Glomerular visceral epithelial cell (primary cell): ENCODE results near the gene CLCN6.

ENCODE experiments used
- DNase-seq: peaks from one replicate; pipeline ENCODE4 v3.0.0-alpha.2; 2016; ENCODE audit errors: extremely low spot score

The CLCN6 gene

GRCh38 chr1:11850156-11850555 is 44.2 kb downstream of the CLCN6 start:
- DNase-seq, result no peak

DNA sequence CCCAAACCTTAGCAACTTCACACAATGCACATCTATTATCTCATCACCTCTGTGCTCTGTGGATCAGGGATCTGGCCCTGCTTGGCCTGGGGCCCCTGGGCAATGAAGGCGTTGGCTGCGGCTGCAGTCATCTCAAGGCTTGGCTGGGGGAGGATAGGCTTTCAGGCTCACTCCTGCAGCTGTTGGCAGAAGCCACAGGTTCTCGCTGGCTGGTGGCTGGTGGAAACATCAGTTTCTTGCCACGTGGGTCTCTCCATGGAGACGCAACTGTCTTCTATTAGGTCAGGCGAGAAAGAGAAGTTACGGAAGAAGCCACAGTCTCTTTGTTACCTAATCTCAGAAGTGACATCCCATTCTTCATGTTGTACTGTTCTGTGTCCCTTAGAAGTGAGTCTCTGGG is 45.2 kb downstream of the CLCN6 start:
- no peak for DNase-seq

GRCh38 chr1:11854519-11854918 is 48.5 kb downstream of the CLCN6 start:
- DNase-seq, result no peak

DNA sequence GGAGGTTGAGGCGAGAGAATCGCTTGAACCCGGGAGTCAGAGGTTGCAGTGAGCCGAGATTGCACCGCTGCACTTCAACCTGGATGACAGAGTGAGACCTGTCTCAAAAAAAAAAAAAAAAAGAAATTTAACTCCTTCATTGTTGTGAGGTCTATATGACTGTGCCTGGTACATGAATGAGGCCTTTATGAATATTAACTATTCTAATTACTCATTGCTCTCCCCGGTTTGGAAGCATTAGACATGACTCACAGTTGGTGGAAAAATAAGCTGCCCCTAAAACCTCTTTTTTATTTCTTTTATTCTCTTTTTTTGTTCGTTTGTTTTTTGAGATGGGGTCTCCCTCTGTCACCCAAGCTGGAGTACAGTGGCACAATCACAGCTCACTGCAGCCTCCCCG is 49.4 kb downstream of the CLCN6 start:
- DNase-seq, result no peak

DNA sequence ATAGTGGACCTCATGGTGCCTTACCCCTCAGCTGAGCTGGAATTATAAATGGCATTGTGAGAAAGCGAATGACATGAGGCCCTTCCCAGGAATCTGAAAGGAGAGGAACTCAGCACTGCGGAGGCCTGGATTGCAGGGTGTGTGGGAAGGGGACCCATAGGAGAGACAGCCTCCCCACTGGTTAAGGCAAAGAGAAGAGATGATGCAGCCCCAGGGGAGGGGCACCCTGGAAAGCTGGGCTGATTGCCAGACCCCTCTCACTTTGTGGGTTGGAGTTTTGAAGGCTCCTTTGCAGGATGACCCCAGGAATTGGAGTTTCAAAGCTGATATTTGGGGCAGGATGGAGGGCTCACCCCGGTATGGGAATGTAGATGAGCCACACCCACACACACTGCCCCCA is 50.7 kb downstream of the CLCN6 start:
- DNase-seq, result no peak

GRCh38 chr1:11857164-11857851 is 51.3 kb downstream of the CLCN6 start:
- no peak for DNase-seq

DNA sequence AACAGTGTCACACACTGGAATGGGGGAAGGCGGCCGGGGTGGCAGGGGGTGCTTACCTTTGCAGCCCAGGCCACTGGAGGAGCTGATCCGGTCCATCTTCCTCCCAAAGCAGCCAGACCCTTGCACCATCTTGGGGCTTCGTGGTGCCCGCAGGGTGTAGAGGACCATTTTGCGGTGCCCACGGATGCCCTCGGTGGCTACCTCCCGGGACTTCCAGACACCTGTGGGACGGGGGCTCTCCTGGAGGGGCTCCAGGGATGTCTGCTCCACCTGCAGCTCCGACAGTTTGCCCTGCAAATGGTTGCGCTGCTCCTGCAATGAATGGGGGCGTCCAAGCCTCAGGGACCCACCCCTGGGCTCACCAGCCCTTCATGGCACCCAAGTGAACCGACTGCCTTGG is 52.2 kb downstream of the CLCN6 start:
- DNase-seq, result no peak

DNA sequence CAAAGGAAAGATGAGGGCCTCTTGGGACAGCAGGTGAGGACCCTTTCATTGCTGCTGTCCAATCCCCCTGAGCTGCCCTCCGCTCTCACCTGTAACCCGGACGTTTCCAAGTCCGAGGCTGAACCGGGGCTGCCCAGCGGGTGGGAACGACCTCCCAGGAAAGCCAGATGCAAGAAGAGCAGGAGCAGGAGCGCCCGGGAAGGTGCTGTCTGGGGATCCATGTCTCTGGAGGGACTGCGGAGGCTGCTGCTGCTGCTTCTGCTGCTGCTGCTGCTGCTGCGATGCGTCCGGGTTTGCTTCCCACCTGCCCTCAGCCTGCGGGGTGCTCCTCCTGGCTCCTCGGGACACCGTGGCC is 52.6 kb downstream of the CLCN6 start, which contains the start of gene NPPB:
Gene NPPB, minus strand, starts transcription at position 333 of the 355 bp plus-strand sequence. Its CDS starts 112 bp downstream, at position 221.
- no peak for DNase-seq

- peak; percentile 70 for DNase-seq
These were observed 53.2 kb downstream of the CLCN6 start for GRCh38 chr1:11858968-11859871.

GRCh38 chr1:11860083-11860482 is 54.1 kb downstream of the CLCN6 start:
- no peak for DNase-seq

GRCh38 chr1:11860587-11860986 is 54.6 kb downstream of the CLCN6 start:
- DNase-seq, result no peak

DNA sequence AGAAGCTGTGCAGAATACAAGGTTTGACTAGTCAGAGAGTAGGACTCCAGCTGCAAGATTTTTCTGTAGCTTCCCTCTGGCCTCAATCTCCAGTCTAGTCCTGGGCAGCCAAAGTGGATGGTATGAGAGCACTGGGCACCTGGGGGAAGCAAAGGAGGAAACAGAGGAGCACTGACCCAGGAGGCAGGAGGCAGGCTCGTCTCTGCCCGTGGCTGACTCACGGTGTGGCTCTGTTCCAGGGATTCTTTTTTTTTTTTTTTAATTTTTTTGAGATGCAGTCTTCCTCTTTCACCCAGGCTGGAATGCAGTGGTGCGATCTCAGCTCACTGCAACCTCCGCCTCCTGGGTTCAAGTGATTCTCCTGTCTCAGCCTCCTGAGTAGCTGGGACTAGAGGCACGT is 56.9 kb downstream of the CLCN6 start:
- peak; percentile 48 for DNase-seq

GRCh38 chr1:11868331-11868980 is 62.5 kb downstream of the CLCN6 start:
- no peak for DNase-seq

DNA sequence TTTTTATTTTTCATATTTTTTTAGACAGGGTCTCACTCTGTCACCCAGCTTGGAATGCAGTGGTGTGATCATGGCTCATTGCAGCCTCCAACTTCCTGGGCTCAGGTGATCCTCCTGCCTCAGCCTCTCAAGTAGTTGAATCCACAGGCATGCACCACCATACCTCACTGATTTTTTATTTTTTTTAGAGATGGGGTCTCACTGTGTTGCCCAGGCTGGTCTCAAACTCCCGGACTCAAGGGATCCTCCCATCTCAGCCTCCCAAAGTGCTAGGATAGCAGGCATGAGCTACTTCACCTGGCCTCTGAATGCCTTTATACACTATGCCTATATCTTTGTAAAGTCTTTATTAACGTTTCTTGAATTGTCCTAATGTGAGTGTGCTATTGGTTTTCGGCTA is 63.1 kb downstream of the CLCN6 start:
- no peak for DNase-seq

DNA sequence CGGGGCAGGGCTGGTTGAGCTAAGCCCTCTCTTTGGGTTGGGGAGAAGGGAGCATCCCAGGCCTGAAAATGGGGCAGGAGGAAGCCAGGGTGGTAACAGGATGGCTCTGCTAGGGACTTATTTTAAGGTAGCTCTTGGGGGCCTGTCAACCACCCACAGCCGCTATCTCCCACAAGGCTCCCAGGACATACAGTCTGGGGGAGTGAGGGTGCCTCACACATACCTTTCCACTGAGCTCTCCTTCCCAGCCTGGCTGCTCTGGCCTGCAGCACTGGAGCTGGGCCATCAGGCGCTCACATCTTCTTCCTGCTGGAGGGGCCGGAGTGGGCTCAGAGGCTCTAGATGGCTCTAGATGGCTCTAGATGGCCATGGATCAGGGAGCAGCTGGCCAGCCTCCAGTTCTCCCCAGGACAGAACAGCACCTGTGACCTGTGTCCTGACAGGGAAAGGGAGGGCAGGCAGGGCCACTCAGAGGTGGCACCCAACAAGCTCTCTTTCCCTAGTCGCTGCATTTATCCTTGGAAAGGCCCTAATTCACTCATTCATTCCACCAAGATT is 63.7 kb downstream of the CLCN6 start:
- DNase-seq, result no peak

DNA sequence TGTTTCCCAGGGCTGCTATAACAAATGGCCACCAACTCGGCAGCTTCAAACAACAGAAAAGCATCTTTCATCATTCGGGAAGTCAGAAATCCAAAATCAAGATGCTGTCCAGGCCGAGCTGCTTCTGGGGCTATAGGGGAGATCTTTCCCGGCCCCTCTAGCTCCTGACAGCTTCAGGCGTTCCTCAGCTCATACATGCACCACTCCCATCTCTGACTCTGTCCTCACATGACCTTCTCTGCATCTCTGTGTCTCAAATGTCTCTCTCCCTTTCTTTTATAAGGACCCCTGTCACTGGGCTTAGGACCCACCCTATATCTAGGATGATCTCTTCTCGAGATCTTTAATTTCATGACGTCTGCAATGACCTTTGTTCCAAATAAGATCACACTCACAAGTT is 66.6 kb downstream of the CLCN6 start:
- no peak for DNase-seq

DNA sequence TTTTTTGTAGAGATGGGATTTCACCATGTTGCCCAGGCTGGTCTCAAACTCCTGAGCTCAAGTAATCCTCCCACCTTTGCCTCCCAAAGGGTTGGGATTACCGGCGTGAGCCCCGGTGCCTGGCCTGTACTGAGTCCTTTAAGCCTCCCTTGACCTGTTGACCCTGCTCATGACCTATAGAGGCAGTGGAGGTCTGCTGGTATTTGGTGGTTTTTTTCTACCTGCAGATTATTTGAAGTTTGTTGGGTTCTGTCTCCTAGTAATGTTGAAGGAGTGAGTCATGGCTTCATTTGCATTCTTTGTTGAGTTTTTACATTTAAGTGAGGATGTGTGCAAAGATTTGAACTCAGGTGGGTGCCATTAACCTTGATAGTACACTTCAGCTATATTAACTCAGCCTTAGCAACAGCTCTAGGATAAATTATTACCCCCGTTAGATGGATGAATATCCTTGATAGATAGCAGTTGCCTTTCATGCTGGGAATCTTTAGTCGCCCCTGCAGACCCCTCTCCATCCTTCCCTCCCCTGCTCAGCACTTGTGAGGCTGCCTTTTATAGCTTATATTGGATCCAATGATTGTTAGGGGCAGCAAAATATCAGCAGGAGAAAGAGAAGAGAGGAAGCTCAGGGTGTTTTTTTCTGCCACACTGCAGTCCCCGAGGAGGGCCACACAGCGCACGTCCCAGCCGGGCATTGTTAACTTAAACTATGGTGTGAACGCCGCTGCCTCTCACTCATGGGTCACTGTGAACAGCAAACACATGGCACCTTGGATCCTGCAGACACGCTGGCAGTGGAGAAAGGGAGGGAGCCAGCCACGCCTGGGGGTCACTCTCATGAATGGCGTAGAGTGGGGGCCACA is 67.6 kb downstream of the CLCN6 start:
- no peak for DNase-seq

DNA sequence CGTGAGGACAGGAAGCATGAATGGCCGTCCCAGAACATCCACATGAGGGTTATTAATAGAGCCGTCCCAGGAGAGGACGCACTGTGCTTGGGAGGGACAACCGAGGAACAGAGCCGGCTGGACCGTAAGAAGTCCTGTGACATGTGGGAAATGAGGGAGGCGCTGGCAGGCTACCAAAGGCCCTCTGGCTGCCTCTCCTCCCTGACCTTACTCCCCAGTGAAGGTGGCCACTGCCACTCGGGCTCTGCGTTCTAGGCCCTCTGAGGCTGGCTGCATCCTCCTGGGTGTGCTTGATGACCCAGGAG is 68.2 kb downstream of the CLCN6 start:
- DNase-seq, result no peak

GRCh38 chr1:11874624-11875023 is 68.6 kb downstream of the CLCN6 start:
- no peak for DNase-seq

GRCh38 chr1:11875094-11875493 is 69.1 kb downstream of the CLCN6 start:
- no peak for DNase-seq

GRCh38 chr1:11877074-11877473 is 71.1 kb downstream of the CLCN6 start:
- DNase-seq, result no peak
